Progenitor cell of endocrine pancreas (in vitro differentiated cells): Measurements from ENCODE around the gene MMP17. TPM values are rescaled to one million over a fixed set of nuclear protein-coding genes. Genes with fewer than 3 reads are reported as not detected.

Experiments
- DNase-seq: peaks from one replicate; pipeline ENCODE4 v3.0.0; 2021; ENCODE audit warnings: low spot score; ENCODE audit not compliant: unreplicated experiment
- H3K27ac Mint-ChIP-seq: 2 replicates; pipeline ENCODE4 v1.8.0; 2021; ENCODE audit warnings: mild to moderate bottlenecking, moderate library complexity, mixed read lengths
- H3K27me3 Mint-ChIP-seq: 2 replicates; pipeline ENCODE4 v1.8.0; 2021; ENCODE audit warnings: mixed read lengths
- H3K36me3 Mint-ChIP-seq: 2 replicates; pipeline ENCODE4 v1.8.0; 2022; ENCODE audit warnings: mixed read lengths; ENCODE audit not compliant: insufficient read depth
- H3K4me1 Mint-ChIP-seq: 2 replicates; pipeline ENCODE4 v1.8.0; 2021; ENCODE audit warnings: low read depth, mixed read lengths
- H3K4me3 Mint-ChIP-seq: 2 replicates; pipeline ENCODE4 v1.8.0; 2021; ENCODE audit warnings: low read depth, mild to moderate bottlenecking, moderate library complexity, mixed read lengths
- H3K9me3 Mint-ChIP-seq: 2 replicates; pipeline ENCODE4 v1.8.0; 2021; ENCODE audit warnings: low read depth, mixed read lengths
- CTCF ChIP-seq: fragments of 200-600 bp; sonication (generic); IDR thresholded peaks from one replicate; pipeline ENCODE4 v1.5.0; 2021; ENCODE audit warnings: antibody characterized with exemption, mild to moderate bottlenecking; ENCODE audit not compliant: unreplicated experiment
- total RNA-seq: library from RNA; stranded (reverse); gene quantifications from 2 replicates; pipeline ENCODE4 v1.2.1, GENCODE V29; 2021

The MMP17 gene
- total RNA-seq, 1 donor from 2014 or later = 0.48 TPM

- TF ChIP-seq CTCF = no peak
- DNase-seq = no peak
- no peak overlapping the region for H3K27ac Mint-ChIP-seq
- no peaks in the 10 kb centered on the region for H3K36me3 Mint-ChIP-seq
- H3K9me3 Mint-ChIP-seq = no peaks in the 10 kb centered on the region
- peaks cover 8% of the 10 kb centered on the region for H3K27me3 Mint-ChIP-seq
- H3K4me1 Mint-ChIP-seq = no peaks in the 10 kb centered on the region
- H3K4me3 Mint-ChIP-seq = no peak overlapping the region
Observed at GRCh38 chr12:131818821-131819585, 9.2 kb upstream of the MMP17 start.

- H3K4me1 Mint-ChIP-seq = no peaks in the 10 kb centered on the region
Observed at GRCh38 chr12:131824450-131824849, 3.7 kb upstream of the MMP17 start.

GRCh38 chr12:131825146-131825892, 2.9 kb upstream of the MMP17 start:
- Mint-ChIP-seq H3K36me3 (no peaks in the 10 kb centered on the region), H3K27me3 (peaks cover 41% of the 10 kb centered on the region), H3K4me1 (no peaks in the 10 kb centered on the region), H3K9me3 (no peaks in the 10 kb centered on the region), H3K4me3 (no peak overlapping the region), H3K27ac (no peak overlapping the region)
- no peak for TF ChIP-seq CTCF
- DNase-seq = no peak

More at GRCh38 chr12:131824450-131824849, 3.7 kb upstream of the MMP17 start:
- H3K4me3 Mint-ChIP-seq = no peak overlapping the region
- H3K27ac Mint-ChIP-seq = no peak overlapping the region
- DNase-seq = no peak
- H3K9me3 Mint-ChIP-seq = no peaks in the 10 kb centered on the region
- H3K27me3 Mint-ChIP-seq = peaks cover 39% of the 10 kb centered on the region
- H3K36me3 Mint-ChIP-seq = no peaks in the 10 kb centered on the region
- TF ChIP-seq CTCF = no peak

GRCh38 chr12:131826097-131826928, 1.9 kb upstream of the MMP17 start:
- no peak overlapping the region for H3K27ac Mint-ChIP-seq
- H3K9me3 Mint-ChIP-seq = no peaks in the 10 kb centered on the region
- TF ChIP-seq CTCF = no peak
- DNase-seq = no peak
- H3K4me3 Mint-ChIP-seq = peak overlapping the region; percentile 40
- H3K4me1 Mint-ChIP-seq = no peaks in the 10 kb centered on the region
- H3K27me3 Mint-ChIP-seq = peaks cover 46% of the 10 kb centered on the region
- H3K36me3 Mint-ChIP-seq = no peaks in the 10 kb centered on the region
